ENCODE data around the gene CEP78.
A peak's percentile ranks its signal among the peaks of the same experiment; 100 is the strongest.

Gene CEP78

DNA sequence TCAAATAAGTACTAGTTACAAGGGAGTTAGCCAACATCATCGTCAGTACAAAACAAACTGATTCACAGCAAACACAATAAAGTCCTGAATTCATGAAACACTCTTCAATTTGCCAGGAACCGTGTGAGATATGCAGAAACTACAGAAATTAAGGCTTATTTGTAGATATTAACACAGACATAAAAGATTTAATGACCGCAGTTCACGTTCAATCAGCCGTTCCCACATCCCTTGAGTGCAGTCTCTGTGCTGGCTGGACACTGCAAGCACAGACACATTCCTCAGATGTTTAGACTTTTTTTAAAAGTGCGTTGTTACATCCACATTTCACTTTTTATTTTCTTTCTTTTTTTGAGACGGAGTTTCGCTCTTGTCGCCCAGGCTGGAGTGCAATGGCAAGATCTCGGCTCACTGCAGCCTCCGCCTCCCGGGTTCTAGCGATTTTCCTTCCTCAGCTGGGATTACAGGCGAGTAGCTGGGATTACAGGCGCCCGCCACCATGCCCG lies 566 bp upstream of the CEP78 start:
- Histone ChIP-seq H3K27me3 (ENCODE audit: control insufficient read depth, insufficient read depth, low read length) (no peaks in the 10 kb centered on the region), H3K27ac (ENCODE audit: low read depth, low read length) (peak overlapping the region; percentile 70), H3K9ac (ENCODE audit: low read length) (peak overlapping the region; percentile 93), H3K9me3 (ENCODE audit: control insufficient read depth, insufficient read depth, low read depth, low read length) (no peaks in the 10 kb centered on the region), H3K4me1 (ENCODE audit: control insufficient read depth, insufficient read depth, low read length) (peaks cover 3% of the 10 kb centered on the region), H3K36me3 (ENCODE audit: control insufficient read depth, insufficient read depth, low read length) (peaks cover 14% of the 10 kb centered on the region), H3K4me3 (ENCODE audit: low read depth, low read length) (peak overlapping the region; percentile 96)

DNA sequence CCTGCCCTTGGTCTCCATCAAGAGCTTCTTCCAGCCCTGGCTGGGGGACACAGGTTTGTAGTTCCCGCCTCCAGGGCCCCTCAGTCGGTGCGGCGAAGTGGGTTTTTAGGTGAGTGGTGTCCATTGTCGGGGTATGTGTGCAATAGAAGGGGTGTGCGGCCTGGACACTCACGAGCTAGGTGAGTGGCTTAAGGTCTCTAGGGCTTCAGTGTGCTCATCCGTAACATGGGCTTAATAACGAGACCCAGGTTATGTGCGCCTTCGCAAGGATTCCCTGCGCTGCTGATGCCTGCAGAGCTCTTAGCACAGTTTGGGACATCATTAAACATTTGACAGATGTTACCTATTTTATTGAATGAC lies 656 bp downstream of the CEP78 start:
- Histone ChIP-seq H3K27me3 (ENCODE audit: control insufficient read depth, insufficient read depth, low read length) (no peaks in the 10 kb centered on the region), H3K36me3 (ENCODE audit: control insufficient read depth, insufficient read depth, low read length) (peaks cover 24% of the 10 kb centered on the region), H3K27ac (ENCODE audit: low read depth, low read length) (peak overlapping the region; percentile 70; the same call in 1 of the 2 replicates), H3K9me3 (ENCODE audit: control insufficient read depth, insufficient read depth, low read depth, low read length) (no peaks in the 10 kb centered on the region), H3K9ac (ENCODE audit: low read length) (peak overlapping the region; percentile 93), H3K4me3 (ENCODE audit: low read depth, low read length) (peak overlapping the region; percentile 96), H3K4me1 (ENCODE audit: control insufficient read depth, insufficient read depth, low read length) (peaks cover 3% of the 10 kb centered on the region)

DNA sequence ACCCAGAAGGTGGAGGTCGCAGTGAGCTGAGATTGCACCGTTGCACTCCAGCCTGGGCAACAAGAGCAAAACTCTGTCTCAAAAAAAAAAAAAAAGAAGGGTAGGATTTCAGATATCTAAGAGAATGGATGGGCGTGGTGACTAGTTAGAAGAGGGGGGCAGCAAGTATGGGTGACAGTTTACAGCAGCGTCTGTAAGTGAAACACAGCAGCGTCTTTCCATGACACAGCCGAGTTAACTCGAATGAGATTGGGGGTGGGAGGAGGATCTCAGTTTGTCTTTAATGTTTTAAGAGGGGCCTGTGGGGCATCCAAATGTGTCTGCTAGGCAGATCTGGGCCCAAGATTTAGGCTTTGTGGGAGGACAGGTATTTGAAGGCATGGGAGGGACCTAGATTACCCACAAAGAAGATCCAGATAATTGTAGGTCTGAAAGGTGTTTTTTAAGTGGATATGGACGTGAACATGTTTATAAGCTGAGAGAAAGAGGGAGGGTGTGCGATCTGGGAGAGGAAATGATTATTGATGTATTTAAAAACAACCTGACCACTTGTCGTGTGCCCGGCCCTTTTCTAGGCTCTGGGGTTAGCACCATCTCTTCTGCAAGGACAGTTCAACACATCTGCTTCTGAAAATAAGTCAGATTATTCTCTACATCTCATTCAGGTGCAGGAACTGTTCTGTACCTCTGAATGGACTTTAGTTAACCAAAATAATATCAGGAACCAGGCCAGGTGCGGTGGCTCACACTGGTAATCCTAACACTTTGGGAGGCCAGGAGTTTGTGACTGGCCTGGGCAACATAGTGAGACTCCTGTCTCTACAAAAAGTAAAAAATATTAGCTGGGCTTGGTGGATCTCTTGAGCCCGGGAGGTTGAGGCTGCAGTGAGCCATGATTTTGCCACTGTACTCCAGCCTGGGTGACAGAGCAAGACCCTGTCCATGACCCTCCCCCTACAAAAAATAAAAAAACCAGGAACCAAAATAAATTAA lies 2.5 kb downstream of the CEP78 start:
- H3K4me1 ChIP-seq (ENCODE audit: control insufficient read depth, insufficient read depth, low read length) = peaks cover 3% of the 10 kb centered on the region
- H3K4me3 ChIP-seq (ENCODE audit: low read depth, low read length) = 0 out of 2 replicates have a peak overlapping the region, but pooled peaks have one; percentile 12

DNA sequence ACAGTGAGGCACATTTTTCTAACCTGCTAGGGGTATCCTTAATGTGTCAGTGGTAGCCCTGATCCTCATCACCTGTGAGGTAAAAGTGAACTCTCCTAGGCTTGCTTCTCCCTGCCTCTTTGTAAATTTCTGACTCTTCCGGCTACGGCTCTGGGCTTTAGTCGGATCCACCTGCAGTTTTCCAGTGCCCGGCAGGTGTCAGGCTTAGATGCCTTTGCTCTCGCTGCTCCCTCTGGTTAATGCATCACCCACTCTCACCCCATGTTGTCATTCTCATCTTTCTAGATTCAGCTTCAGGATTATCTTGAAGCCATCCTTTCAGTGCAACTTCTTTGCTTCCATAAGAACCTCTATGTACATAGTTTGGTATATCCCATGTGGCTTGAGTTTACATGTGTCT lies 3.6 kb downstream of the CEP78 start:
- H3K36me3 ChIP-seq (ENCODE audit: control insufficient read depth, insufficient read depth, low read length) = peaks cover 52% of the 10 kb centered on the region
- H3K9me3 ChIP-seq (ENCODE audit: control insufficient read depth, insufficient read depth, low read depth, low read length) = no peaks in the 10 kb centered on the region
- H3K9ac ChIP-seq (ENCODE audit: low read length) = no peak overlapping the region
- H3K4me1 ChIP-seq (ENCODE audit: control insufficient read depth, insufficient read depth, low read length) = peaks cover 3% of the 10 kb centered on the region
- H3K4me3 ChIP-seq (ENCODE audit: low read depth, low read length) = no peak overlapping the region
- H3K27me3 ChIP-seq (ENCODE audit: control insufficient read depth, insufficient read depth, low read length) = no peaks in the 10 kb centered on the region
- H3K27ac ChIP-seq (ENCODE audit: low read depth, low read length) = no peak overlapping the region

More for the DNA sequence above, 2.5 kb downstream of the CEP78 start:
- Histone ChIP-seq H3K27ac (ENCODE audit: low read depth, low read length) (no peak overlapping the region), H3K9me3 (ENCODE audit: control insufficient read depth, insufficient read depth, low read depth, low read length) (no peaks in the 10 kb centered on the region), H3K9ac (ENCODE audit: low read length) (no peak overlapping the region), H3K36me3 (ENCODE audit: control insufficient read depth, insufficient read depth, low read length) (peaks cover 42% of the 10 kb centered on the region), H3K27me3 (ENCODE audit: control insufficient read depth, insufficient read depth, low read length) (no peaks in the 10 kb centered on the region)

DNA sequence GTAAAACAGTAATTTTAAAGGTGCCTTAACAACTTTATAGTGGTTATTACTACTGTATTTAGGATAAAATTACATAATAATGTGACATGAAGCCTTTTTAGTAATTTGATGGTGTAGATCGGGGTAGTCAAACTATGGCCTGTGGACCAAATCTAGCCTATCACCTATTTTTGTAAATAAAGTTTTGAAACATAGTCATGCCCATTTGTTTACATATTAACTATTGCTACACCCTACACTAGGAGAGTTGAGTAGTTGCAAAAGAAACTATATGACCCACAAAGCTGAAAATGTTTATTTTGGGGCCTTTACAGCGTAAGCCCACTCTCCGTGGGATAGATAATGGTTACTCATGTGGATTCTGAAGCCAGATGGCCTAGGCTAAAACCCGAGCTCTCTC lies 6.2 kb downstream of the CEP78 start:
- Histone ChIP-seq H3K4me1 (ENCODE audit: control insufficient read depth, insufficient read depth, low read length) (peaks cover 3% of the 10 kb centered on the region), H3K9ac (ENCODE audit: low read length) (no peak overlapping the region), H3K36me3 (ENCODE audit: control insufficient read depth, insufficient read depth, low read length) (peaks cover 72% of the 10 kb centered on the region), H3K9me3 (ENCODE audit: control insufficient read depth, insufficient read depth, low read depth, low read length) (no peaks in the 10 kb centered on the region), H3K4me3 (ENCODE audit: low read depth, low read length) (no peak overlapping the region), H3K27me3 (ENCODE audit: control insufficient read depth, insufficient read depth, low read length) (no peaks in the 10 kb centered on the region), H3K27ac (ENCODE audit: low read depth, low read length) (no peak overlapping the region)

DNA sequence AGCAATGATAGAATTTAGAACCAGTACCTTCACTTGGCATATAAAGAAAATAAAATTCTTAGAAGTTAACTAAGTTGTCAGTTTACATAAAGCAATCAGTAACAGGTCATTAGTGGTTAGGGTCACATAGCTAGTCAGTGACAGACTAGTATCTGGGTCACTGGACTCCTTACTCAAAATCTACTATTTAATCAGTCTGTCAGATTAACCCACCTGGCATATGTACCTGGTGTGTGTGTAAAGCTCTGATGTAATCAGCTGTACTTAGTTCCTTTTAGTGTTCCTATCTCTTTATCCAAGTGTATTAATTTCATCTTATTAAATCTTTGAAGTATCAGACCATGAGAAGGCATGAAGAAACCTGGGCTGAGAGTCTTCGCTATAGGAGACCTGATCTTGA lies 7.3 kb downstream of the CEP78 start:
- Histone ChIP-seq H3K27me3 (ENCODE audit: control insufficient read depth, insufficient read depth, low read length) (no peaks in the 10 kb centered on the region), H3K27ac (ENCODE audit: low read depth, low read length) (no peak overlapping the region), H3K9me3 (ENCODE audit: control insufficient read depth, insufficient read depth, low read depth, low read length) (no peaks in the 10 kb centered on the region), H3K4me1 (ENCODE audit: control insufficient read depth, insufficient read depth, low read length) (no peaks in the 10 kb centered on the region; the same call in 1 of the 2 replicates), H3K4me3 (ENCODE audit: low read depth, low read length) (no peak overlapping the region), H3K9ac (ENCODE audit: low read length) (no peak overlapping the region), H3K36me3 (ENCODE audit: control insufficient read depth, insufficient read depth, low read length) (peaks cover 81% of the 10 kb centered on the region)

DNA sequence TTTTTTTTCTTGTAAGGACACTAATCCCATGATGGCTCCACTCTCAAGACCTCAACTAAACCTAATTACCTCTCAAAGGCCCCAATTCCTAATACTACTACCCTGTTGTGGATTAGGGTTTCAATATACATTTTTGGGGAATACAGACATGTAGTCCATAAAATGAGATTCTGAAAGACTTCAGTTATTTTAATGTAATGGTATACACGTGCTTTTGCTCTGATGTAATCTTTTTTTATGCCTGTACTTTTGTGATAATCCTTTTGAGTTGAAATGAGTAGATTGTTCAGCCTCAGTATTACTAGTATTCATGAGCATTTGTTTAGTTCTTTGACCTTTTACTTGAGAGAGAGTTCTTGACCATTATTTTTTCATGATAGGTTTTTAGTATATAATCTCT lies 9.5 kb downstream of the CEP78 start:
- Histone ChIP-seq H3K27ac (ENCODE audit: low read depth, low read length) (no peak overlapping the region), H3K27me3 (ENCODE audit: control insufficient read depth, insufficient read depth, low read length) (no peaks in the 10 kb centered on the region), H3K4me3 (ENCODE audit: low read depth, low read length) (no peak overlapping the region), H3K9me3 (ENCODE audit: control insufficient read depth, insufficient read depth, low read depth, low read length) (no peaks in the 10 kb centered on the region), H3K36me3 (ENCODE audit: control insufficient read depth, insufficient read depth, low read length) (peaks cover 83% of the 10 kb centered on the region), H3K4me1 (ENCODE audit: control insufficient read depth, insufficient read depth, low read length) (no peaks in the 10 kb centered on the region), H3K9ac (ENCODE audit: low read length) (no peak overlapping the region)

DNA sequence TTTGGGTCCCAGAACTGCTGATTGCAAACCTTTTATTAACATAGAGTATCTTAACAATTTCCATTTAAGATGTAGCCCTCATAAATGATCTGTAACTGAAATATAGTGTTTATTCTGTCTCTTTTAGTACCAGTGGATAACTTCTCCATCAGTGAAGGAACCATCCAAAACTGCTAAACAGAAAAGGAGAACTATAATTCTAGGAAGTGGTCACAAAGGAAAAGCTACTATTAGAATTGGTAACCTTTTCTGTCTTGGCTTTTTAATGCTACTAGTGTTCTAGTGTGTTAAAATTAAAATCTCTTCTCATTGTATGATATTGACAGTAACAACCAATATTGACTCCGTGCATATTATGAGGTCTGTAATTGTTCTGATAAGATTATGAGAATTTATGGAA lies 12.8 kb downstream of the CEP78 start:
- Histone ChIP-seq H3K4me3 (ENCODE audit: low read depth, low read length) (no peak overlapping the region), H3K9ac (ENCODE audit: low read length) (no peak overlapping the region), H3K9me3 (ENCODE audit: control insufficient read depth, insufficient read depth, low read depth, low read length) (no peaks in the 10 kb centered on the region), H3K4me1 (ENCODE audit: control insufficient read depth, insufficient read depth, low read length) (no peaks in the 10 kb centered on the region), H3K27me3 (ENCODE audit: control insufficient read depth, insufficient read depth, low read length) (no peaks in the 10 kb centered on the region), H3K36me3 (ENCODE audit: control insufficient read depth, insufficient read depth, low read length) (peaks cover 72% of the 10 kb centered on the region), H3K27ac (ENCODE audit: low read depth, low read length) (no peak overlapping the region)

DNA sequence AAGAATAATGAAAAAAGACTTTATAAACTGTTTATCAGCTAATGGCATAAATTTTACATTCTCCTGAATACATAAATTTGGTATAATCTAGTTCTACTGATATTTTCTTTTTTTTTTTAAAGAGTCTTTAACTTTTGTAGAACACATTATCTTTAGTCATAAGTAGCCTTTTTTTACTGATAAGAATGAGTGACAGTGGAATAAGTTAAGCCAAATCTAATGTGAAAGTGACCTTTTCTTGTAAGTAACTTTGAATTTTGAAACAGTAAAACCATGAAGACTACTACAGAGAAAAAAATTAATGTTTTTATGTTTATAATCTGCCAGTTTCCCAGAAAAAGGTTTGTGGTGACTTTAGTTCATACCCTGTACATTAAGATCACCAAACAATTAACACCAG lies 13.7 kb downstream of the CEP78 start:
- H3K27ac ChIP-seq (ENCODE audit: low read depth, low read length) = no peak overlapping the region
- H3K27me3 ChIP-seq (ENCODE audit: control insufficient read depth, insufficient read depth, low read length) = no peaks in the 10 kb centered on the region
- H3K9ac ChIP-seq (ENCODE audit: low read length) = no peak overlapping the region
- H3K4me1 ChIP-seq (ENCODE audit: control insufficient read depth, insufficient read depth, low read length) = no peaks in the 10 kb centered on the region
- H3K4me3 ChIP-seq (ENCODE audit: low read depth, low read length) = no peak overlapping the region
- no peaks in the 10 kb centered on the region for H3K9me3 ChIP-seq (ENCODE audit: control insufficient read depth, insufficient read depth, low read depth, low read length)
- peaks cover 69% of the 10 kb centered on the region for H3K36me3 ChIP-seq (ENCODE audit: control insufficient read depth, insufficient read depth, low read length)

DNA sequence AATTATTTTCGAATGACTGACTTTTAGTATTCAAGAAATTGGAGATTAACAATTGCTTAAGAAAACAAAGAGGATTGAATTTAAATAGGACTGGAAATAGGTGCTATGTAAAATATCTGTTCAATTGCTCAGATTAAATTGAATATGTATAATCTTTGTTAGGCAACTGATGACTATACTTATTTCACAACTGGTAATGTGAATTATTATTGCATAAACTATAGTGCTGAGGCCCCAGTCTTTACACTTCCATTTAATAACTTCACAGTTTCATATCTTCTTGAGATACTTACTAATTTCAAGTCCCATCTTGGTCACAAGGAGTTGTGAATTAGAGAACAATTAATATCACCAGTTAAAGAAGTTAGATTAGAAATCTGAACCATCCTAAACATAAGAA lies 16.7 kb downstream of the CEP78 start:
- H3K9me3 ChIP-seq (ENCODE audit: control insufficient read depth, insufficient read depth, low read depth, low read length) = no peaks in the 10 kb centered on the region
- H3K4me1 ChIP-seq (ENCODE audit: control insufficient read depth, insufficient read depth, low read length) = no peaks in the 10 kb centered on the region
- H3K27ac ChIP-seq (ENCODE audit: low read depth, low read length) = no peak overlapping the region
- no peak overlapping the region for H3K9ac ChIP-seq (ENCODE audit: low read length)
- H3K36me3 ChIP-seq (ENCODE audit: control insufficient read depth, insufficient read depth, low read length) = peaks cover 68% of the 10 kb centered on the region
- H3K27me3 ChIP-seq (ENCODE audit: control insufficient read depth, insufficient read depth, low read length) = no peaks in the 10 kb centered on the region
- no peak overlapping the region for H3K4me3 ChIP-seq (ENCODE audit: low read depth, low read length)

DNA sequence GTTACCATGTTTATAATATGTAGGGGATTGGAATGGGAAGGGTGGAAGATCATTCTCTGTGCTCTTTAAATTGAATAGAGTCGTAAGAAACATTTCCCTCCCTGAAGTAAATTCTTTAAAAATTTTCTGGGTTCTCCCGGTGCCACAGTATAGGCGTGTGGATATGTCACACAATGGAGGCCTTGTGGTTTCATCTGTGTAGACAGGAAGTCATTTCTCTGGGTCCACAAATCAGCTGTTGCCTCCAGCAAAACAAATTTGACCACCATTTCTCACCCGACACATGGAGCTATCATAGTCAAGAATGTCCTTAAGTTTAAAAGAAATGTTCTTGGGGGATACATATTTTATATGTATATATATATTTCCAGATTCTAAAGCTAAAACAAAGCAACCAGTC lies 17.4 kb downstream of the CEP78 start:
- Histone ChIP-seq H3K27me3 (ENCODE audit: control insufficient read depth, insufficient read depth, low read length) (no peaks in the 10 kb centered on the region), H3K4me3 (ENCODE audit: low read depth, low read length) (no peak overlapping the region), H3K36me3 (ENCODE audit: control insufficient read depth, insufficient read depth, low read length) (peaks cover 67% of the 10 kb centered on the region), H3K9me3 (ENCODE audit: control insufficient read depth, insufficient read depth, low read depth, low read length) (no peaks in the 10 kb centered on the region), H3K4me1 (ENCODE audit: control insufficient read depth, insufficient read depth, low read length) (no peaks in the 10 kb centered on the region), H3K27ac (ENCODE audit: low read depth, low read length) (no peak overlapping the region), H3K9ac (ENCODE audit: low read length) (no peak overlapping the region)
